Skeletal muscle cell (primary cell): ENCODE results near the gene PRICKLE2.

ENCODE experiments used
- DNase-seq: peaks from one replicate; pipeline ENCODE4 v3.0.0-alpha.2; 2010; ENCODE audit warnings: low read depth
- H3K4me3 ChIP-seq: 2 replicates; pipeline ENCODE4 v1.5.1; 2011; ENCODE audit warnings: low read depth, mild to moderate bottlenecking, control low read depth, low read length, moderate library complexity

PRICKLE2 gene

GRCh38 chr3:64223791-64224745 lies 1.2 kb downstream of the PRICKLE2 start:
- peak overlapping the region; percentile 43 for H3K4me3 ChIP-seq
- no peak for DNase-seq

GRCh38 chr3:64222501-64223111 lies 2.7 kb downstream of the PRICKLE2 start:
- DNase-seq = no peak
- peak overlapping the region; percentile 43 for H3K4me3 ChIP-seq

DNA sequence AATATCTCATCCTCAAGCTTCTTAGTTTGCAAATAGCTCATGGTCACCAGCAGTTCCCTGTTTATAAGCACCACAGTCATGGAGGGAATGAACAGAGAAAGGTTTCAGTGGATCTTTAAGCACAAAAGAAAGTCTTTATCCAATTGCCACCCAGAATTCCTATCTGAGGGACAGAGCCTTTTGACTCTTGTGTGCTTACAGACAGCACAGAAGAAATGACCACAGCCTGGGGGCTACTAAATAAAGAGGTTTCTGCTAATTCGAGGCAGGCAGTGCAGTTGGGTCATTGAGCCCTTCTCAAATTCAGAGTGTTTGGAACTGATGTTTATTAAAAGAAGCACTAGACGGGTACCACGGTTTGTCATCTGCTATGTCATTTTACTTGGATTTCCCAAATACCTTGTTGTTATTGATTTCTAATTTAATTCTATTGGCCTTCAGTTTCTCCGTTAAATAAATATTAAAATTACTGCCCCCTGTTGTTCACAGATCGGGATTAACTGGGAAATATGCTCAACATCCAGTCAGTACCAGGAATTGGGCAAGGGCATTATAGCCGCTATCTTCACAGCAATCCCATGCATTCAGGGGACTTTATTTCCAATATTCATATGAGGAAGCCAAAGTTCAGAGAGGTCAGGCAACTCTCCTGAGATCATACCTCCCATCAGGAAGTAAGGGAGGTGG lies 3.6 kb downstream of the PRICKLE2 start:
- no peak overlapping the region for H3K4me3 ChIP-seq
- no peak for DNase-seq

- H3K4me3 ChIP-seq = no peak overlapping the region
- no peak for DNase-seq
Observed at GRCh38 chr3:64220161-64220914, 4.9 kb downstream of the PRICKLE2 start.

DNA sequence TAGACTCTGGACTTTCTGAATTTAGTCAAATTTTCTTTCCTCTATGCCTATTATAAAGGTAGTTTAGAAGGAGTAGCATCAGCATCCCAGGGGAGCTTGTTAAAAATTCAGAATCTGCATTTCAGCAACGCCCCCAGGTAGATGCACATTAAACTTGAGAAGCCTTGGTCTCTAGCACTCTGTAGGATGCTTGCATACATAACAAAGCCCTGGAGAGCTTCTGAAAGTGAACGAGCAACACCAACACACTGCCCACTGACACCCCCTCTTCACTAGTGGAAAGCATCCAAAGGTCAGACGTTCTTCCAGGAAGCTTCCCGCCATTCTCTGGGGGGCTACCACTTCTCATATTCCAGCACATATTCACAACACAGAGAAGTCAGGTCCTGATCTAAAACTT lies 6.5 kb downstream of the PRICKLE2 start:
- no peak for DNase-seq

DNA sequence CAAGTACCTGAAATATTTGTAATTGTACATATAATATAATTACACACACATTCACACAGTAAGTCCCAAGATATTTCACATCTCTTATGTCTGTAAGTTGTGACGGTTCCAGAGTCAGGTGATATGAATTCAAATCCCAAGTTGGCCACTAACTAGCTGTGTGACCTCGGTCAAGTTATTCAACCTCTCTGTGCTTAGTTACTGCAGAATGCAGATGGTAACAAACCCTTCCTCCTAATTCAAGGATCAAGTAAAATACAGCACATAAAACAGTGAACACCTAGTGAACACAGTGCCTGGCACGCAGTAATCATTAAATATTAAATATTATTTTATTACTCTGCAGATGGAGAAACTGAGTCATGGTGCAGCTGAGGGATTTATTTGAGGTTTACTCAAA lies 6.9 kb downstream of the PRICKLE2 start:
- no peak for DNase-seq
- H3K4me3 ChIP-seq = no peak overlapping the region

More for the DNA sequence above, 6.5 kb downstream of the PRICKLE2 start:
- no peak overlapping the region for H3K4me3 ChIP-seq

DNA sequence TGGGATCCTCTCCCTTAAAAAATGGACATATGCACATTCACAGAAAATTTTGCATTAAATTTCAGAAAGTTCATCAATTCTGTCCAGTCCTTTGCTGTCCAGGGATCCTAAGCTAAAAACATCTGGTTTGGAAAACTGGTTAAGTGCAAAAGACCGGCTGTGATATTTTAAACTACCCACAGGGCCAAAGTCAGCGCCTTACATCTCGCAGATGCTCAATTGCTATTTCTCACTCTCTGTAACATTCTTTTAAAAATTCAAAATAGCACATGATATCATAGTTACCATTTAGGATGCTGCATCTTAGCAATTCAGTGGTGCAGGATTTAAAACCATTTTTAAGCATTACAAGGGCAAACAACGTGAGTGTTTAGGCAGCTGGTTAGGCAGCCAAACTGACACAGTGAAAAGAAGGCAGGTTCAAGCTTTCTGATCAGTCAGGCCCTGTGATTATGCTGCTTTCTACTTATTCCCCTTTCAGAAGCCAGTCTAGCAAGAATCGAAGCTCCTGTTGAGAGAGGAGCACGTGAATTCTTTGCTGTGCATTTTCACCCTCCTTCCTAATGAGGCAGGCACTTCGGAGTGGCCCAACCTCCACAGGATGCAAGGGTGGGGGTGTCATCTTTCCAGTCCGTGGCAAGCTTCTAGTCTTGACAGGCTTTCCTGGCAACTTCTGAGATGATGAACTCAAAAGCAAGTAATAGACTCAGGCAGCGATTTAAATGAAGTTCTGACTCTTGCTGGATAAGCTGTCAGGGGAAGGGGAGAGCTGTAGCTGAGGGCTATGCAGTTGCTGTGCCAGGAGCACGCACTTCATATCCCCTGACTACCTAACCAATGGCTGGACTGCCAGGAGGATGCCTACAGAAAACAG lies 8.8 kb downstream of the PRICKLE2 start:
- no peak overlapping the region for H3K4me3 ChIP-seq
- no peak for DNase-seq

DNA sequence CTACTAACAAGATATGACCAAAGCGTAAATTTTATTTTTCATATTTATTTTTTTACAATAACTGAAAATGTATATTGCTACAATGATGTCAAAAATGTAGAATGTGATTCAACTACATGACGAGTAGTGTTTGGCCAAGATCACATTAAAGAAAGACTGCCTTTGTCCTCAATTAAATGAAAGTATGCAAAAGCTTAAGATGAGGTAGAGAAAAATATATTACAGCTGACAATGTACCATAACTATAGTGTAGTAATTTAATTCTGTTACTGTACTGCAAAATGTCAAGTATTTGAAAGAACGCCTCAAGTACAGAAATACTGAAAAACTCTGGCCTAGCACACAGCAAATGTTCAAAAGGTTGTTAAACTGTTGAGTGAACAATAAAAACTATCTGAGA lies 9.7 kb downstream of the PRICKLE2 start:
- no peak for DNase-seq
- no peak overlapping the region for H3K4me3 ChIP-seq

DNA sequence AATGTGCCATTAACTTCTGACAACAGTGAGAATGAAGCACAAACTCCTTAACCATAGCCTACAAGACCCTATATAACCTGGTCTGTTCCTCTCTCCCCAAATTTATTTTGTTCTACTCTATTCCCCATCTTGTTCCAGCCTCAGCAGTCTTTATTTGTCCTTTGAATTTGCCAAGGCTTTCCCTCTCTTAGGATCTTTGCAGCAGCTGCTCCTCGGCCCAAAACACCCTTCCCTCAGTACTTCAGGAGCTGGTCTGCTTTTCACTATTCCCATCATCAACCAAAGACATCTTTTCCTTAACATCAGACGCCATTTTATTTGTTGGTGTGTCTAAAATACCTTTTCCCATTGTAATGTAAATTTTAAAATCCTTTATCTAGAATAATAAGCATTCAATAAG lies 10.2 kb downstream of the PRICKLE2 start:
- H3K4me3 ChIP-seq = peak overlapping the region; percentile 20
- no peak for DNase-seq

DNA sequence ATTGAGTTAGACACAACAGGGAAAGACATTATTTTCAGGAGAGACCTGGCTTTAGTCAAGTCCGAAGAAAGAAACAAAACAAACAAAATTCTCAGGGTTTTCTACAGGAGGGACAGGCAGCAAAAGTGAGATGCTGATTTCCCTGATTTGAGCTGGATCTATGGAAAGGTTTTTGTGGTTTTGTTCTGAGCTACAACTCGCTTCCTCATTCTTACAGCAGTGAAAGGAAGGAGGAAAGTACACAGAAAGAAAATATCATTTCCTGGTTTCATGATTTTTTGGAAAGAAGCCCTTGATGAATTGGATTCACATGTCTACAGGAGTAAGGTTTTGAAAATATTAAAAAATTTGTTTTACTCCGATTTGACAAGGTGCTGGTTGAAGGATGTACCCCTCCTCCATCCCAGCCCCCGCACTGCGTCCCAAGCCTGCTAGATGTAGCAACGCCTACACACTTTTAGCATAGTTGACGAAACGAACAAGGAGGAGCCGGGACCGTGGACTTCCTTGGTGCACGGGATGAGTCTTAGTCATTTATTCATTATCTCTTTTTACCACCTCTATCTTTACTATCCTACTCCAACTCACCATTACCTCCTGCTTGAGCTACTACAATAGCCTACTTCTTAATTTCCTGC lies 10.8 kb downstream of the PRICKLE2 start:
- H3K4me3 ChIP-seq = peak overlapping the region; percentile 20
- no peak for DNase-seq

- DNase-seq = peak; percentile 82
- H3K4me3 ChIP-seq = peak overlapping the region; percentile 20
Observed at GRCh38 chr3:64213962-64214379, 11.3 kb downstream of the PRICKLE2 start.

GRCh38 chr3:64213224-64213878 lies 11.9 kb downstream of the PRICKLE2 start:
- no peak overlapping the region for H3K4me3 ChIP-seq

GRCh38 chr3:64209866-64210621 lies 15.2 kb downstream of the PRICKLE2 start:
- H3K4me3 ChIP-seq = no peak overlapping the region

More at GRCh38 chr3:64213224-64213878, 11.9 kb downstream of the PRICKLE2 start:
- no peak for DNase-seq

GRCh38 chr3:64207289-64208080 lies 17.8 kb downstream of the PRICKLE2 start:
- DNase-seq = no peak
- H3K4me3 ChIP-seq = no peak overlapping the region

More at GRCh38 chr3:64209866-64210621, 15.2 kb downstream of the PRICKLE2 start:
- no peak for DNase-seq

- DNase-seq = no peak
- H3K4me3 ChIP-seq = no peak overlapping the region
Observed at GRCh38 chr3:64203969-64204908, 21.0 kb downstream of the PRICKLE2 start.
